Transverse colon (tissue), 4 donors: Measurements from ENCODE around the gene HOXC12.

ENCODE experiments used
- CTCF ChIP-seq, 5 experiments: fragments of 200-600 bp in 3 of 5; fragments of 450-650 bp in 2 of 5; sonication (generic) in 3 of 5; IDR thresholded peaks; 1 replicate in 2 of 5; 2 replicates in 3 of 5; pipeline ENCODE4 v1.5.1; 2016 to 2017; ENCODE audit warnings: antibody characterized with exemption in 5 of 5, inconsistent platforms in 3 of 5, mild to moderate bottlenecking in 2 of 5, moderate library complexity in 1 of 5
- EP300 ChIP-seq: sonication (generic); formaldehyde crosslinking; IDR thresholded peaks from one replicate; pipeline ENCODE4 v1.6.1; 2017; ENCODE audit warnings: antibody characterized with exemption, low read depth
- POLR2A ChIP-seq: fragments of 450-650 bp; IDR thresholded peaks from one replicate; pipeline ENCODE4 v1.6.1; 2016; ENCODE audit warnings: antibody characterized with exemption, mild to moderate bottlenecking, moderate library complexity
- POLR2AphosphoS5 ChIP-seq, 3 donors: sonication (generic); formaldehyde crosslinking; IDR thresholded peaks; one replicate each; pipeline ENCODE4 v1.6.1; 2016; ENCODE audit warnings: antibody characterized with exemption in 3 of 3

- TF ChIP-seq CTCF (IDR thresholded peaks at IDR 0.05) = no peak
- TF ChIP-seq POLR2A = no peak
- no peak for TF ChIP-seq POLR2AphosphoS5 (IDR thresholded peaks at IDR 0.05)
- TF ChIP-seq EP300 = no peak
Observed at GRCh38 chr12:53978477-53979356, 24.0 kb downstream of the HOXC12 start.
